Gastrocnemius medialis (tissue), 4 donors: ENCODE results near the gene HPN.

Experiments
- POLR2A ChIP-seq, 2 donors: fragments of 450-650 bp; IDR thresholded peaks; one replicate each; pipeline ENCODE4 v1.6.1; 2017; ENCODE audit warnings: antibody characterized with exemption in 2 of 2, mild to moderate bottlenecking in 2 of 2, moderate library complexity in 2 of 2
- TF ChIP-seq, protein P1 (sequence below), 5 experiments: fragments of 450-650 bp in 3 of 5; fragments of 200-600 bp in 2 of 5; sonication (generic) in 2 of 5; IDR thresholded peaks in 4 of 5; conservative IDR thresholded peaks in 1 of 5; 1 replicate in 4 of 5; 2 replicates in 1 of 5; pipeline ENCODE4 v1.5.1; 2016 to 2019; ENCODE audit warnings: antibody characterized with exemption in 5 of 5, mild to moderate bottlenecking in 3 of 5, moderate library complexity in 3 of 5

DNA sequence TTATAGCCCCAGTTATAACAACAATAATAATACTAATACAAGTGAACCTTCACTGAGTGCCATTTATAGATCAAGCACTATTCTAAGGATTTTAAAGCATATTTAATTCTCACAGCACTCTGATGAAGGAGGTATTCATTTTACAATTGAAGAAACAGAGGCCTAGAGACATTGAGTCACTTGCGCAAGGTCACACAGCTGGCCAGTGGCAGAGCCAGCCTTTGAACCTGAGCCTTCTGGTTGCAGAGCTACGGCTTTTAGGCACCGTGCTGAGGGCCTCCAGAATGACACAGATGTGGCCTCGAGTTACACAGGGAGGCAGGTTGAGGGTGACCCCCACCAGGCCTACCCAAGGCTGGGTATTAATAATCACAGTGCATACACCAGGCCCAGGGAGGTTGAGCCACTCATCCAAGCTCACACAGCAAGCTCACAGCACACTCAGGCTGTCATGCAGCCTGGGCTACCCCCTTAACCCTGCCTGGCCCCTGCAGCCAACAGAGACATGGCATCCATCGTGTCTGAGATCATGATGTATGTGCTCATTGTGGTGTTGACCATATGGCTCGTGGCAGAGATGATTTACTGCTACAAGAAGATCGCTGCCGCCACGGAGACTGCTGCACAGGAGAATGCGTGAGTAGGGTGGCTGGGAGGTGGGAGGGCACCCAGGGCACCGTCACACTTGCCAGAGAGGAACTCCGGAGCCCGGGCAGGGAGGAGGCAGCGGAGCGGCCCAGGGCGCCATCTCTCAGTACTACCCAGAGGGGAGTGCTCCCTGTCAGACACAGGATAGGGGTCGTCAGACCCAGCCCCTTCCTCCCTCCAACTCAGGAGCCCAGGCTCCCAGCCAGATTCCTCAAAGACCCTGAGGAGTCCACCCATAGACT is 2.7 kb upstream of the HPN start:
- TF ChIP-seq, protein P1, sequence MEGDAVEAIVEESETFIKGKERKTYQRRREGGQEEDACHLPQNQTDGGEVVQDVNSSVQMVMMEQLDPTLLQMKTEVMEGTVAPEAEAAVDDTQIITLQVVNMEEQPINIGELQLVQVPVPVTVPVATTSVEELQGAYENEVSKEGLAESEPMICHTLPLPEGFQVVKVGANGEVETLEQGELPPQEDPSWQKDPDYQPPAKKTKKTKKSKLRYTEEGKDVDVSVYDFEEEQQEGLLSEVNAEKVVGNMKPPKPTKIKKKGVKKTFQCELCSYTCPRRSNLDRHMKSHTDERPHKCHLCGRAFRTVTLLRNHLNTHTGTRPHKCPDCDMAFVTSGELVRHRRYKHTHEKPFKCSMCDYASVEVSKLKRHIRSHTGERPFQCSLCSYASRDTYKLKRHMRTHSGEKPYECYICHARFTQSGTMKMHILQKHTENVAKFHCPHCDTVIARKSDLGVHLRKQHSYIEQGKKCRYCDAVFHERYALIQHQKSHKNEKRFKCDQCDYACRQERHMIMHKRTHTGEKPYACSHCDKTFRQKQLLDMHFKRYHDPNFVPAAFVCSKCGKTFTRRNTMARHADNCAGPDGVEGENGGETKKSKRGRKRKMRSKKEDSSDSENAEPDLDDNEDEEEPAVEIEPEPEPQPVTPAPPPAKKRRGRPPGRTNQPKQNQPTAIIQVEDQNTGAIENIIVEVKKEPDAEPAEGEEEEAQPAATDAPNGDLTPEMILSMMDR (IDR thresholded peaks at IDR 0.05 in 4 of 5, conservative IDR thresholded peaks at IDR 0.05 in 1 of 5): no peak
- peak; percentile 33 to 51 for TF ChIP-seq POLR2A (IDR thresholded peaks at IDR 0.05)
